Liver (tissue), 3 donors: ENCODE data around the gene PPM1M.

ENCODE experiments used
- CTCF ChIP-seq: fragments of 150-350 bp; IDR thresholded peaks from 2 replicates; pipeline ENCODE4 v1.5.1; 2017; ENCODE audit warnings: improper control_type of control experiment, low read depth, low read length; ENCODE audit not compliant: missing input control
- EGR1 ChIP-seq, 2 donors: IDR thresholded peaks; 2 replicates each; pipeline ENCODE4 v1.6.1; 2016 to 2018; ENCODE audit warnings: antibody characterized with exemption in 2 of 2, low read depth in 2 of 2
- GABPA ChIP-seq, 2 donors: IDR thresholded peaks in 1 of 2; conservative IDR thresholded peaks in 1 of 2; 2 replicates each; pipeline ENCODE4 v1.6.1; 2016; ENCODE audit warnings: antibody characterized with exemption in 2 of 2, mild to moderate bottlenecking in 1 of 2, moderate library complexity in 1 of 2
- MAX ChIP-seq: IDR thresholded peaks from 2 replicates; pipeline ENCODE4 v1.6.1; 2016; ENCODE audit warnings: antibody characterized with exemption
- REST ChIP-seq: IDR thresholded peaks from 2 replicates; pipeline ENCODE4 v1.6.1; 2016; ENCODE audit warnings: antibody characterized with exemption, mild to moderate bottlenecking
- SP1 ChIP-seq: IDR thresholded peaks from 2 replicates; pipeline ENCODE4 v1.6.1; 2018; ENCODE audit warnings: antibody characterized with exemption, mild to moderate bottlenecking
- YY1 ChIP-seq: IDR thresholded peaks from 2 replicates; pipeline ENCODE4 v1.6.1; 2016; ENCODE audit warnings: antibody characterized with exemption, mild to moderate bottlenecking
- ZBTB33 ChIP-seq: IDR thresholded peaks from 2 replicates; pipeline ENCODE4 v1.6.1; 2016; ENCODE audit warnings: antibody characterized with exemption
- donor health status: healthy.
- donor health status: healthy.

GRCh38 chr3:52259035-52259434 is 13.5 kb downstream of the PPM1M start:
- TF ChIP-seq REST (no peak), ZBTB33 (no peak), CTCF (no peak), MAX (no peak), YY1 (no peak), GABPA (IDR thresholded peaks at IDR 0.05 in 1 of 2, conservative IDR thresholded peaks at IDR 0.05 in 1 of 2) (no peak), SP1 (no peak), EGR1 (IDR thresholded peaks at IDR 0.05; ENCODE audit: low read depth in 2 of 2) (no peak)
